Breast epithelium (tissue), 4 donors: ENCODE results near the gene TAOK1. TPM values are rescaled to one million over a fixed set of nuclear protein-coding genes. Genes with fewer than 3 reads are reported as not detected.
A peak's percentile ranks its signal among the peaks of the same experiment; 100 is the strongest.

Experiments
- DNase-seq, 2 donors: peaks; one replicate each; pipeline ENCODE4 v3.0.0-alpha.2; 2019; ENCODE audit warnings: low spot score in 2 of 2
- H3K27ac ChIP-seq, 2 donors: fragments of 200-600 bp; sonication (generic) in 1 of 2; one replicate each; pipeline ENCODE4 v1.5.1; 2016 to 2019; ENCODE audit warnings: mild to moderate bottlenecking in 1 of 2
- H3K27me3 ChIP-seq, 2 donors: fragments of 200-600 bp; sonication (generic) in 1 of 2; one replicate each; pipeline versions ENCODE4 v1.5.1 to v1.6.0; 2017 to 2019; ENCODE audit warnings: control low read depth in 1 of 2, mild to moderate bottlenecking in 1 of 2
- H3K36me3 ChIP-seq: fragments of 200-600 bp; one replicate; pipeline ENCODE4 v1.5.1; 2019
- H3K4me1 ChIP-seq, 2 donors: fragments of 200-600 bp; sonication (generic); one replicate each; pipeline ENCODE4 v1.5.1; 2016 to 2019; ENCODE audit warnings: control low read depth in 1 of 2
- H3K4me3 ChIP-seq, 3 donors: fragments of 200-600 bp; sonication (generic); 1 replicate in 2 of 3; 2 replicates in 1 of 3; pipeline ENCODE4 v1.5.1; 2016 to 2019; ENCODE audit warnings: mild to moderate bottlenecking in 3 of 3, moderate library complexity in 2 of 3
- H3K9me3 ChIP-seq, 2 donors: fragments of 200-600 bp; sonication (generic) in 1 of 2; one replicate each; pipeline ENCODE4 v1.5.1; 2016 to 2019; ENCODE audit warnings: control low read depth in 1 of 2
- POLR2A ChIP-seq: fragments of 450-650 bp; IDR thresholded peaks from one replicate; pipeline ENCODE4 v1.6.1; 2016; ENCODE audit warnings: antibody characterized with exemption, mild to moderate bottlenecking, moderate library complexity
- POLR2AphosphoS5 ChIP-seq, 3 donors: sonication (generic); formaldehyde crosslinking; IDR thresholded peaks; one replicate each; pipeline ENCODE4 v1.6.1; 2017; ENCODE audit warnings: antibody characterized with exemption in 3 of 3
- intact Hi-C: fragments of 100-400 bp; cut with DNase I; formaldehyde crosslinking; loops from one replicate; pipeline ENCODE4 v1.15.1; 2023; ENCODE audit warnings: low total_unique reads
- total RNA-seq, 3 donors: library from RNA; depleted of rRNA; stranded (reverse); fragments of >200 nt; gene quantifications; one replicate each; pipeline ENCODE4 v1.1.0, GENCODE V29; 2016
- TF ChIP-seq, protein P1 (sequence below), 3 donors: fragments of 450-650 bp; IDR thresholded peaks; one replicate each; pipeline ENCODE4 v1.5.1; 2016 to 2017; ENCODE audit warnings: antibody characterized with exemption in 3 of 3, mild to moderate bottlenecking in 3 of 3, moderate library complexity in 3 of 3

TAOK1 gene
- total RNA-seq, 3 donors from 2014 or later = 62.6 to 77.1 (median 67.8) TPM

DNA sequence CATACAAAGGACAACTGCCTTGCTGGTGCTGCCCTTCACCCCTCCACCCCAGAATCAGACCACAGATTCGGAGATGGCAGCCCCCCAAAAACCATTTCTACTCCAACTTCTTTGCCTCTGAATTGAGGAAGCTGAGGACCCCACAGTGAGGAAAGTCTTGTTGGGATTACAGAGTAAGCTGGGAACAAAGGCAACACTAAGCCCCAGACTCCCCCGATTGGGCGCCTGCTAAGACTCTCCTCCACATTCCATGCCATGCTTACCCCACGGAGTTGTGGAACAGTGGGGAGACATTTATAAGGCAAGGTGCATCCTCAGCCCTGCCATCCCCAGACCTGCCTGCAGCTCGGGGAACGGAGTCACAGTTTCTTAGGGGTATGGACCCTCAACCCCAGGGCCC, 197.4 kb downstream of the TAOK1 start:
- H3K4me1 ChIP-seq = peaks cover 7 to 33% of the 10 kb centered on the region in 2 donors
- no peaks in the 10 kb centered on the region for H3K36me3 ChIP-seq
- no peaks in the 10 kb centered on the region for H3K9me3 ChIP-seq
- TF ChIP-seq POLR2AphosphoS5 (IDR thresholded peaks at IDR 0.05) (no peak), POLR2A (no peak)
- TF ChIP-seq, protein P1, sequence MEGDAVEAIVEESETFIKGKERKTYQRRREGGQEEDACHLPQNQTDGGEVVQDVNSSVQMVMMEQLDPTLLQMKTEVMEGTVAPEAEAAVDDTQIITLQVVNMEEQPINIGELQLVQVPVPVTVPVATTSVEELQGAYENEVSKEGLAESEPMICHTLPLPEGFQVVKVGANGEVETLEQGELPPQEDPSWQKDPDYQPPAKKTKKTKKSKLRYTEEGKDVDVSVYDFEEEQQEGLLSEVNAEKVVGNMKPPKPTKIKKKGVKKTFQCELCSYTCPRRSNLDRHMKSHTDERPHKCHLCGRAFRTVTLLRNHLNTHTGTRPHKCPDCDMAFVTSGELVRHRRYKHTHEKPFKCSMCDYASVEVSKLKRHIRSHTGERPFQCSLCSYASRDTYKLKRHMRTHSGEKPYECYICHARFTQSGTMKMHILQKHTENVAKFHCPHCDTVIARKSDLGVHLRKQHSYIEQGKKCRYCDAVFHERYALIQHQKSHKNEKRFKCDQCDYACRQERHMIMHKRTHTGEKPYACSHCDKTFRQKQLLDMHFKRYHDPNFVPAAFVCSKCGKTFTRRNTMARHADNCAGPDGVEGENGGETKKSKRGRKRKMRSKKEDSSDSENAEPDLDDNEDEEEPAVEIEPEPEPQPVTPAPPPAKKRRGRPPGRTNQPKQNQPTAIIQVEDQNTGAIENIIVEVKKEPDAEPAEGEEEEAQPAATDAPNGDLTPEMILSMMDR (IDR thresholded peaks at IDR 0.05) = no peak
- H3K27me3 ChIP-seq = no peaks in the 10 kb centered on the region
- H3K4me3 ChIP-seq = peak overlapping the region; percentile 68 to 94 (median 78)
- DNase-seq = no peak
- peak overlapping the region; percentile 56 to 78 for H3K27ac ChIP-seq
- intact Hi-C loops = no loop called here

DNA sequence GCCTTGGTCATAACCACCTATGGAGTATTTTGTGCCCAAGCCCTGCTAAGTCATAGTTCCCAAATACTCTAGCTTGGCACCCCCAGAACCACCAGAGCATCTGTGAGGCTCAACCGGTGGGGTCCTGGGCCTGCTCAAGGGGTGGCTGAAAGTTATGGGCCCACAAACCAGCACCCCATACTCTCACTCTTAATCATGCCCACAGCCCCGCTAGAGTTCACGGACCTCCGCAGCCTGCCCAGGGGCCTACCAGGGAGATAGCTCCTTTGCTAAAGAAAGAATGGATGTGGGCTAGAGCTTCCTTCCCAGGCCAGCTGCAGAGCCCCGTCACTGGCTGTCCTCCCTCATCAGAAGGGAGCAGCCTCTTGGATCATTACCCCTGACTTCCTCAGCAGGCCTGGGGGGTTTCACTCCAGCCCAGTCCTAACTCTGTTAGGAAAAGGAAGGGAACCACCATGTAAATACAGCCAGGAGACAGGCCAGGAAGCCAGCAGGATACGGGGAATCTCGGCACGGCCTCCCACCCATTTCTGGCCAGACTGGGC, 197.9 kb downstream of the TAOK1 start:
- peaks cover 7 to 36% of the 10 kb centered on the region in 2 donors for H3K4me1 ChIP-seq
- no peak for DNase-seq
- no peaks in the 10 kb centered on the region for H3K9me3 ChIP-seq
- H3K4me3 ChIP-seq = peak overlapping the region; percentile 68 to 94 (median 78)
- no peak for TF ChIP-seq POLR2AphosphoS5 (IDR thresholded peaks at IDR 0.05)
- TF ChIP-seq, protein P1 (IDR thresholded peaks at IDR 0.05) = no peak
- TF ChIP-seq POLR2A = no peak
- peak overlapping the region; percentile 56 to 78 for H3K27ac ChIP-seq
- no peaks in the 10 kb centered on the region for H3K36me3 ChIP-seq
- no peaks in the 10 kb centered on the region for H3K27me3 ChIP-seq
- intact Hi-C loops = no loop called here

DNA sequence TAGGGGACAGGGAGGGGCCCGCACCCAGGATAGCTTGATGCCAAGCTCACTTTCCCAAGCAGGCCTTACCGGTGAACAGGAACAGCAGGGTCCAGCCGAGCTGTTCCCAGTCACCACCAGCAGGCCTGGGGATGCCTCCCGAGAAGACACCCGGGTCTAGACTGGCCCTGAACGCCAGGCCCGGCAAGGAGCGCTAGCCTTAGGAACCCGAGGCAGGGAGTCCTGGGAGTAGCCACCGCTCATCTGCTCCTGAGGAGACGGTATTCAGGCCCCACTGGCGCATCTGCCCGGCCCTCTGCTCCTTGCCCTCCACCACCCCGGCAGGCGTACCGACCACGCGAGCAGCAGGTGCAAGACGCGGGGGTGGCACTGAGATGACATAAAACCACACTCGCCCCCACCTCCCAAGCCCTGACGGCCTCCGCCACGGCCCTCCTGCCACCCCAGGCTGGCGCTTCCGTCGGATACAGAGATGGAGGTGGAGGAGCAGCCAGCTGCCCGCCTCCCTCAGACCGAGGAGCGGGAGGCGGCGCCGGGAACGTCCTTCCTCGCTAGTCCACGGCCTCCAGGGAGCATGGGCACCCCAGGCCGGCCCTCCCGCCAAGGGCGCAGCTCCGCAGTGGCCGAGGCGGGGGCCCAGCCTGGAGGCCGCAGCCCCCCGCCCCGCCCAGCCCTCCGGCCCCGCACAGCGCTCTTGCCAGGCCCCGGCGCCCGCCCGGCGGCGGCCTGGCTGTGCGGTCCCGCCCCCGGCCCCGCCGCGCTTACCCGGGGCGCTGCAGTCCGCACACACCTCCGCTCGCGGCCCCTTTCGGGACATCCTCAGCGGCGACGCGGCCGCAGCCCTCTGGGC, 198.6 kb downstream of the TAOK1 start:
- TF ChIP-seq, protein P1 (IDR thresholded peaks at IDR 0.05) = peak in 2 of 3 donors; percentile 8 to 16
- TF ChIP-seq POLR2AphosphoS5 (IDR thresholded peaks at IDR 0.05) (no peak), POLR2A (no peak)
- H3K27me3 ChIP-seq = no peaks in the 10 kb centered on the region
- peak overlapping the region; percentile 68 to 94 (median 78) for H3K4me3 ChIP-seq
- H3K4me1 ChIP-seq = peaks cover 7 to 36% of the 10 kb centered on the region in 2 donors
- H3K27ac ChIP-seq = peak overlapping the region; percentile 56 to 78
- H3K9me3 ChIP-seq = no peaks in the 10 kb centered on the region
- intact Hi-C loops = no loop called here
- no peaks in the 10 kb centered on the region for H3K36me3 ChIP-seq
- no peak for DNase-seq

DNA sequence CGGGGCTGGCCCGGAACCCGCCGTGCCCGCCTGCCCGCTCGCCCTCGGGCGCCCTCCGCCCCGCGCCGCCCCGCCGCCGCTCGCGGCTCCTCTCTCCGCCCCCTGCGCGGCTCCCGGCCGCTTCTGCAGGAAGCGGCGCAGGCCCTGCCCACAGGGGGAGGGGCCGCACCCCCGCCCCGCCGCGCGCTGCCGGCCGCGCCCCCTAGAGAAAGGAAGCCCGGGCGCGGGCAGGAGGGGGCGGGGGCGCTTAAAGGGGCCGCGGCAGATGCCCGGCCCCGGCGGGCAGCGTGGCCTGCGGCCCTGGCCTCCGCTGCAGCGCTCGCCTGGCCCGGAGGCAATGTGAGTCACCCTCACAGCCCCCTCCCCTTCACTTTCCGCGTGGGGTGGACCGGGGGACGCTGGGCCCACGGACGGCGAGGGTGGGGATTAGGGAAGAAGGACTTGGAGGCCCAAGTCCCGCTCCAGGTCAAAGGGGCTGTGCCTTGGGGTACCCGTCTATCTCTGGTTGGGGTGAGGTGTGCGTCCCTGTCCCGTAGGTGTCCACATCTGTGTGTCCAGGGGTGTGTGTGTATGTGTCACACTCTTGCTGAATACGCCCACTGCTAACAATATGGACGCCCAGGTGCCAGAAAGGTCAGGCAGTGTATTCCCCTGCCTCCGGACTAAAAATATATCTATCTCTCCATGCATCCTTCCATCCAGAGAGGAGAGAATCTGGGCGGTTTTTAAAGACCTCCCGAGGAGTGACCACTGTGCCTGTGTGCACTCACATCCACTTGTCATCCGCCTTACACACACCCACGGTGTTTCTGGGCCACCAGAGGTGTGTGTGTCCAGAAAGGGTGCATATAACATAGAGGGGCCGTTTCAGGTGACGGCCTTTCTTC, 199.6 kb downstream of the TAOK1 start, which contains the start of gene GIT1:
TSS of gene GIT1 (minus strand) at position 125 of the 887 bp plus-strand sequence. CDS start 270 bp downstream, outside the sequence.
- H3K9me3 ChIP-seq = no peaks in the 10 kb centered on the region
- peaks cover 7 to 36% of the 10 kb centered on the region in 2 donors for H3K4me1 ChIP-seq
- no peaks in the 10 kb centered on the region for H3K36me3 ChIP-seq
- H3K27ac ChIP-seq = peak within 1 kb of the TSS; percentile 76 to 78
- peak within 1 kb of the TSS; percentile 68 to 94 (median 78) for H3K4me3 ChIP-seq
- TF ChIP-seq POLR2A (no peak), POLR2AphosphoS5 (IDR thresholded peaks at IDR 0.05) (peak in 2 of 3 donors; percentile 13 to 34)
- intact Hi-C loops = no loop called here
- DNase-seq = peak in 1 of 2 donors; percentile 79
- no peaks in the 10 kb centered on the region for H3K27me3 ChIP-seq
